H1 (cell line): ENCODE measurements around the gene TARBP2. TPM values are rescaled to one million over a fixed set of nuclear protein-coding genes. Genes with fewer than 3 reads are reported as not detected.

ENCODE experiments used
- CTCF ChIA-PET: fragments of 300-600 bp; sonication (Branson Sonifier 250); formaldehyde crosslinking; loops from one replicate; lab custom pipeline; 2021; ENCODE audit not compliant: partially characterized antibody; lab: Charles Lee
- POLR2A ChIA-PET: fragments of 300-600 bp; sonication (Branson Sonifier 250); formaldehyde crosslinking; loops from one replicate; lab custom pipeline; 2021; ENCODE audit warnings: inconsistent platforms; ENCODE audit not compliant: partially characterized antibody; lab: Charles Lee
- DNase-seq, 2 experiments: peaks; one replicate each; pipeline versions ENCODE4 v3.0.0 to v3.0.0-alpha.2; 2010 to 2022; ENCODE audit warnings: low spot score in 2 of 2, low read depth in 1 of 2, mixed read lengths in 1 of 2
- FAIRE-seq: peaks from 2 replicates; lab custom pipeline; 2011; peaks lifted over from hg19 to GRCh38; lab: Jason Lieb, UNC
- H2AFZ ChIP-seq: 2 replicates; pipeline ENCODE4 v1.8.1; 2012; ENCODE audit warnings: low read length, inconsistent platforms
- H2AK5ac ChIP-seq: 2 replicates; pipeline ENCODE4 v1.6.1; 2013; ENCODE audit warnings: low read depth, low read length
- H2BK120ac ChIP-seq: replicated peaks from 2 replicates; pipeline ENCODE3; 2013; ENCODE audit warnings: low read depth, low read length, inconsistent platforms
- H2BK12ac ChIP-seq: 2 replicates; pipeline ENCODE4 v1.6.1; 2013; ENCODE audit warnings: low read depth, low read length
- H2BK15ac ChIP-seq: 2 replicates; pipeline ENCODE4 v1.6.1; 2013; ENCODE audit warnings: low read length
- H2BK20ac ChIP-seq: 2 replicates; pipeline ENCODE4 v1.6.1; 2013; ENCODE audit warnings: low read length
- H2BK5ac ChIP-seq: 2 replicates; pipeline ENCODE4 v1.6.1; 2013; ENCODE audit warnings: low read depth, low read length
- H3K14ac ChIP-seq: 2 replicates; pipeline ENCODE4 v1.6.1; 2013; ENCODE audit warnings: inconsistent platforms; ENCODE audit not compliant: insufficient read length
- H3K18ac ChIP-seq: 2 replicates; pipeline ENCODE4 v1.6.1; 2013; ENCODE audit warnings: low read length; ENCODE audit errors: extremely low read depth
- H3K23ac ChIP-seq: 2 replicates; pipeline ENCODE4 v1.6.1; 2013; ENCODE audit warnings: inconsistent platforms; ENCODE audit not compliant: insufficient read length
- H3K23me2 ChIP-seq: 2 replicates; pipeline ENCODE4 v1.6.1; 2013; ENCODE audit warnings: low read depth, low read length
- H3K27ac ChIP-seq: 2 replicates; pipeline ENCODE4 v1.6.1; 2011; ENCODE audit warnings: low read depth, low read length, inconsistent platforms
- H3K27me3 ChIP-seq, 4 experiments: replicated peaks in 1 of 4; 1 replicate in 1 of 4; 2 replicates in 3 of 4; pipeline versions ENCODE4 v1.6.1 to v1.8.1; 2011 to 2013; ENCODE audit warnings: low read length in 3 of 4, mild to moderate bottlenecking in 3 of 4, inconsistent platforms in 2 of 4, mixed read lengths in 2 of 4, moderate library complexity in 1 of 4; ENCODE audit not compliant: control insufficient read depth in 3 of 4, insufficient read depth in 3 of 4; ENCODE audit errors: extremely low read depth in 1 of 4
- H3K36me3 ChIP-seq, 4 experiments: 2 replicates each; pipeline versions ENCODE4 v1.6.1 to v1.8.1; 2011 to 2013; ENCODE audit warnings: mild to moderate bottlenecking in 4 of 4, low read length in 3 of 4, moderate library complexity in 2 of 4, control low read depth in 1 of 4, inconsistent platforms in 1 of 4; ENCODE audit not compliant: insufficient read depth in 4 of 4, control insufficient read depth in 2 of 4
- H3K4ac ChIP-seq: replicated peaks from 2 replicates; pipeline ENCODE3; 2013; ENCODE audit warnings: low read length, low read depth, mixed read lengths, inconsistent platforms; ENCODE audit not compliant: insufficient read length
- H3K4me1 ChIP-seq, 4 experiments: replicated peaks in 1 of 4; 1 replicate in 1 of 4; 2 replicates in 3 of 4; pipeline versions ENCODE4 v1.6.1 to v1.8.1; 2011 to 2013; ENCODE audit warnings: low read length in 3 of 4, inconsistent platforms in 2 of 4, mixed read lengths in 1 of 4; ENCODE audit not compliant: insufficient read depth in 4 of 4, control insufficient read depth in 3 of 4
- H3K4me2 ChIP-seq, 2 experiments: 2 replicates each; pipeline versions ENCODE4 v1.6.1 to v1.8.1; 2011 to 2013; ENCODE audit warnings: low read depth in 2 of 2, low read length in 2 of 2, control low read depth in 1 of 2, inconsistent platforms in 1 of 2, mild to moderate bottlenecking in 1 of 2; ENCODE audit not compliant: insufficient read depth in 1 of 2
- H3K4me3 ChIP-seq, 4 experiments: fragments of 200-600, 300-600 bp in 1 of 4; sonication (generic), shearing (Covaris generic), sonication (Bioruptor Twin) in 1 of 4; 2 replicates each; pipeline versions ENCODE4 v1.5.1 to v1.8.1; 2011 to 2016; ENCODE audit warnings: low read length in 4 of 4, low read depth in 3 of 4, control low read depth in 2 of 4, inconsistent platforms in 2 of 4, mild to moderate bottlenecking in 2 of 4, mixed read lengths in 1 of 4, moderate library complexity in 1 of 4; ENCODE audit not compliant: insufficient read depth in 2 of 4; ENCODE audit errors: extremely low read depth in 1 of 4
- H3K56ac ChIP-seq: replicated peaks from 2 replicates; pipeline ENCODE3; 2013; ENCODE audit warnings: low read depth, mild to moderate bottlenecking, mixed read lengths, low read length, inconsistent platforms; ENCODE audit not compliant: insufficient read length
- H3K79me1 ChIP-seq: 2 replicates; pipeline ENCODE4 v1.6.1; 2013; ENCODE audit warnings: low read depth, low read length, control low read depth
- H3K79me2 ChIP-seq, 2 experiments: 2 replicates each; pipeline versions ENCODE4 v1.6.1 to v1.8.1; 2012 to 2013; ENCODE audit warnings: low read length in 2 of 2, mild to moderate bottlenecking in 2 of 2, inconsistent platforms in 1 of 2; ENCODE audit not compliant: insufficient read depth in 2 of 2, control insufficient read depth in 1 of 2
- H3K9ac ChIP-seq, 4 experiments: replicated peaks in 1 of 4; 1 replicate in 1 of 4; 2 replicates in 3 of 4; pipeline versions ENCODE4 v1.6.1 to v1.8.1; 2011 to 2013; ENCODE audit warnings: low read depth in 3 of 4, low read length in 3 of 4, control low read depth in 2 of 4, mild to moderate bottlenecking in 2 of 4, moderate library complexity in 2 of 4, inconsistent platforms in 1 of 4; ENCODE audit errors: extremely low read depth in 1 of 4
- H3K9me3 ChIP-seq, 2 experiments: 2 replicates each; pipeline versions ENCODE4 v1.6.1 to v1.8.1; 2012 to 2013; ENCODE audit warnings: mild to moderate bottlenecking in 2 of 2, moderate library complexity in 2 of 2, control low read depth in 1 of 2, inconsistent platforms in 1 of 2, low read depth in 1 of 2, low read length in 1 of 2, mixed read lengths in 1 of 2; ENCODE audit not compliant: insufficient read depth in 2 of 2
- H4K20me1 ChIP-seq, 2 experiments: replicated peaks in 1 of 2; 2 replicates each; pipeline versions ENCODE3 to v1.8.1; 2011 to 2013; ENCODE audit warnings: inconsistent platforms in 2 of 2, low read length in 2 of 2, mild to moderate bottlenecking in 1 of 2; ENCODE audit not compliant: insufficient read depth in 2 of 2, control insufficient read depth in 1 of 2
- H4K5ac ChIP-seq: 2 replicates; pipeline ENCODE4 v1.6.1; 2013; ENCODE audit warnings: low read length, low read depth, mixed read lengths, inconsistent platforms; ENCODE audit not compliant: insufficient read length
- H4K8ac ChIP-seq: 2 replicates; pipeline ENCODE4 v1.8.0; 2013; ENCODE audit warnings: mild to moderate bottlenecking, moderate library complexity, low read length, inconsistent platforms; ENCODE audit not compliant: insufficient read depth; ENCODE audit errors: extremely low read depth
- H4K91ac ChIP-seq: replicated peaks from 2 replicates; pipeline ENCODE3; 2013; ENCODE audit warnings: low read length, mixed read lengths, inconsistent platforms; ENCODE audit not compliant: insufficient read length
- CBX5 ChIP-seq: fragments of 300-800, 300-1000 bp; sonication (generic); IDR thresholded peaks from 2 replicates; pipeline ENCODE4 v1.7.1; 2016; ENCODE audit warnings: antibody characterized with exemption, low read length, low read depth
- FOSL1 ChIP-seq: IDR thresholded peaks from 2 replicates; pipeline ENCODE4 v1.6.1; 2011; ENCODE audit warnings: mild to moderate bottlenecking, low read depth, low read length, moderate library complexity; ENCODE audit not compliant: insufficient read depth
- HDAC6 ChIP-seq: IDR thresholded peaks from one replicate; pipeline ENCODE4 v1.7.1; 2012; ENCODE audit warnings: low read depth, mild to moderate bottlenecking, inconsistent platforms, low read length, moderate library complexity
- JUND ChIP-seq: IDR thresholded peaks from 2 replicates; pipeline ENCODE4 v1.6.1; 2011; ENCODE audit warnings: mild to moderate bottlenecking, improper control_type of control experiment, low read length
- RFX5 ChIP-seq: IDR thresholded peaks from 2 replicates; pipeline ENCODE4 v1.6.1; 2011; ENCODE audit warnings: low read depth, low read length, improper control_type of control experiment, borderline replicate concordance
- SRF ChIP-seq: IDR thresholded peaks from 2 replicates; pipeline ENCODE4 v1.6.1; 2011; ENCODE audit warnings: mild to moderate bottlenecking, low read depth, low read length, moderate library complexity
- SUZ12 ChIP-seq: fragments of 200-600 bp; sonication (generic); IDR thresholded peaks from 2 replicates; pipeline ENCODE4 v1.6.1; 2012; ENCODE audit warnings: mild to moderate bottlenecking, inconsistent platforms, low read length, moderate library complexity, mixed read lengths
- ZNF274 ChIP-seq: IDR thresholded peaks from 2 replicates; pipeline ENCODE4 v1.7.0; 2012; ENCODE audit warnings: low read length, borderline replicate concordance; ENCODE audit errors: extremely low read depth
- WGBS, 2 experiments: shearing (Covaris generic) in 1 of 2; methylation state at CpG; one replicate each; pipeline versions ENCODE4 v1.1.6 to v1.1.7; 2013 to 2015; ENCODE audit warnings: low lambda C conversion rate in 2 of 2, mixed read lengths in 2 of 2, inconsistent platforms in 1 of 2, low coverage in 1 of 2, missing lambda C conversion rate in 1 of 2; ENCODE audit not compliant: insufficient replicate concordance in 2 of 2, insufficient coverage in 1 of 2, insufficient read length in 1 of 2; ENCODE audit errors: extremely low coverage in 1 of 2, missing lambda C conversion rate in 1 of 2; 5-methylcytosine and 5-hydroxymethylcytosine counted together
- polyA plus RNA-seq, 7 experiments: library from polyadenylated mRNA; depleted of rRNA in 3 of 7; stranded (reverse) in 5 of 7; unstranded in 2 of 7; fragments of >200 nt in 5 of 7; fragments of 200-250 nt in 2 of 7; gene quantifications; 1 replicate in 5 of 7; 2 replicates in 1 of 7; 4 replicates in 1 of 7; pipeline versions ENCODE4 v1.2.1 to v1.2.3, GENCODE V29; 2011 to 2013; ENCODE audit warnings: missing spikeins in 2 of 7, mixed read lengths in 2 of 7
- total RNA-seq: library from RNA; stranded (reverse); fragmentation: NEBNext Ultra II Directional; extraction: Animal tissue kit (Norgen Biotek cat#: 25700); gene quantifications from 2 replicates; pipeline ENCODE4 v1.2.1, GENCODE V29; 2021

The TARBP2 gene
- total and polyA plus RNA-seq, 2 of the 8 experiments (the other 6 are each of a cell fraction or from before 2014, with no cell fraction given), result 69.9 to 122 TPM

DNA sequence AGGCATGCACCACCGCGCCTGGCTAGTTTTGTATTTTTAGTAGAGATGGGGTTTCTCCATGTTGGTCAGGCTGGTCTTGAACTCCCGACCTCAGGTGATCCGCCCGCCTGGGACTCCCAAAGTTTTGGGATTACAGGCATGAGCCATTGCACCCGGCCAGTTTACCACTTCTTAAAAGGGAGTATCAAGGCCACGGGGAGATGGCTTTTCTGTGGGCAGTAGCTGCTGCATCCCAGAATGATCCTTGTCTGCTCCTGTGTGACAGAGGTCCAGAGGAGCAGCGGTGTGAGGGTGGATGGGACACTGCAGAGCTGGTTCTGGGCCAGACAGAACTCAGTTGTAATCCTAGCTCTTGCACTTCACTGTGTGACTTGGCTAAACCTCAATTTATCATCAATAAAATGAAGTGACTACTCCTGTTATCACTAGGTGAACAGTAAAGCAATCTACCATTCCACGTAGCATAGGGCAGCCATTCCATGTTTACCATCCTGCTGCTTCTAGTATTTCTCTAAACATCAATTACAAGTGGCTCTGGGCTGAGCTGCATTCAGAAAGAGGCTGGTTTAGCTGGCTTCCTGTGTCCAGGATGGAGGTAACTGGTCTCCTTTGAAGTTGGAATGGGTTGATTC is 9.2 kb downstream of the TARBP2 start:
- Histone ChIP-seq H4K20me1 (peaks cover 0 to under 1% of the 10 kb centered on the region in 2 experiments), H3K9ac (no peak overlapping the region), H3K4me3 (no peak overlapping the region), H3K9me3 (no peaks in the 10 kb centered on the region), H4K8ac (no peak overlapping the region), H2BK120ac (no peak overlapping the region), H4K5ac (no peak overlapping the region), H3K4ac (no peak overlapping the region), H3K23ac (no peak overlapping the region), H3K14ac (no peak overlapping the region), H3K56ac (no peak overlapping the region), H3K4me1 (no peaks in the 10 kb centered on the region), H3K18ac (no peak overlapping the region), H3K36me3 (peaks cover 8 to 12% (median 11%) of the 10 kb centered on the region in 4 experiments; a peak in 7 of 8 replicates), H3K4me2 (no peak overlapping the region), H4K91ac (no peak overlapping the region), H3K27ac (no peak overlapping the region), H2AFZ (no peak overlapping the region), H2BK15ac (no peak overlapping the region), H2BK5ac (no peak overlapping the region), H3K79me1 (no peaks in the 10 kb centered on the region), H3K23me2 (no peaks in the 10 kb centered on the region), H2BK12ac (no peak overlapping the region), H3K27me3 (no peaks in the 10 kb centered on the region), H2AK5ac (no peak overlapping the region), H2BK20ac (no peak overlapping the region), H3K79me2 (no peaks in the 10 kb centered on the region)
- POLR2A ChIA-PET, result interaction anchor here (1.1 to 67.0 kb wide), 5 partner anchors 10 to 192 kb away, joined by 3 to 3397 read pairs (median 4); partner anchors contain the start of genes MAP3K12, PCBP2, PRR13 and TARBP2
- FAIRE-seq (no peak), DNase-seq (no peak)
- CTCF ChIA-PET, result interaction anchor here (0.6 to 9.8 kb wide), 12 partner anchors 8 to 299 kb away, joined by 3 to 105 read pairs (median 5); partner anchors contain the start of genes AAAS, AMHR2 and TARBP2
- TF ChIP-seq JUND, result no peak
- no peak for TF ChIP-seq ZNF274
- no peak for TF ChIP-seq RFX5
- no peak for TF ChIP-seq SUZ12
- no peak for TF ChIP-seq HDAC6
- TF ChIP-seq SRF, result no peak
- TF ChIP-seq CBX5, result no peak
- no peak for TF ChIP-seq FOSL1
- WGBS, 2 experiments, result 93% methylated on average over 9 of the region's 9 CpGs; no CpG with 5 or more reads in 1 of the 2 experiments
